ENCODE data around the gene IGF1R. TPM values are rescaled to one million over a fixed set of nuclear protein-coding genes. Genes with fewer than 3 reads are reported as not detected.

IGF1R gene
- total and polyA plus RNA-seq, 2 of the 8 experiments (the other 6 are each of a cell fraction or from before 2014, with no cell fraction given): 32.9 to 109 TPM

DNA sequence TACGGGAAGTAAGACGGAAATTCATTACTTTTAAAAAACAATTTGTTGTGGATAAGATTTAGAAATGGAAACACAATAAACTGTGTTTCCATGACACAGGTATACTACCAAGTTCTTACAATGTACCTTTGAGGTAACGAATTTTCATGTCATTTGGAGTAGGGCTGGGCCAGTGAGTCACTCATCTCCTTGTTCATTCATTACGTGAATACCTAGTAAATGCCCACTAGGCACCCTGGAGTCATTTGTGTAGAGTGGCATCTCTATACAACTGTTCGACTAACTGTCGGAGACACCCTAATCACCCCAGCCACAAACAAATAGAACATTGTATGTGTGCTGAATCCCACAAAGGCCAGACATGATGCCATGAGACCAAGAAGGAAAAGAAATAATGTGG lies 94.8 kb downstream of the IGF1R start:
- H3K4me3 ChIP-seq (ENCODE audit: extremely low read depth in 1 of 4, insufficient read depth in 2 of 4, low read depth in 3 of 4, low read length in 4 of 4): no peak overlapping the region
- WGBS, 2 experiments (ENCODE audit: extremely low coverage in 1 of 2, insufficient coverage in 1 of 2, insufficient read length in 1 of 2, insufficient replicate concordance in 2 of 2, low coverage in 1 of 2, low lambda C conversion rate in 2 of 2, missing lambda C conversion rate in 1 of 2): 91% methylated on average over 6 of the region's 6 CpGs; no CpG with 5 or more reads in 1 of the 2 experiments
- H3K23ac ChIP-seq (ENCODE audit: insufficient read length): no peak overlapping the region
- no peaks in the 10 kb centered on the region for H3K36me3 ChIP-seq (ENCODE audit: control insufficient read depth in 2 of 4, insufficient read depth in 4 of 4, low read length in 3 of 4)
- H3K27ac ChIP-seq (ENCODE audit: low read depth, low read length): no peak overlapping the region
- peaks cover 10% of the 10 kb centered on the region for H3K79me1 ChIP-seq (ENCODE audit: low read depth, low read length)
- no peak overlapping the region for H2AFZ ChIP-seq (ENCODE audit: low read length)
- H2BK15ac ChIP-seq (ENCODE audit: low read length): no peak overlapping the region
- no peaks in the 10 kb centered on the region for H3K27me3 ChIP-seq (replicated peaks in 1 of 4; ENCODE audit: control insufficient read depth in 3 of 4, extremely low read depth in 1 of 4, insufficient read depth in 3 of 4, low read length in 3 of 4)
- H2BK120ac ChIP-seq (replicated peaks; ENCODE audit: low read depth, low read length): no peak overlapping the region
- no peak overlapping the region for H3K4me2 ChIP-seq (ENCODE audit: insufficient read depth in 1 of 2, low read depth in 2 of 2, low read length in 2 of 2)
- POLR2A ChIA-PET (ENCODE audit: partially characterized antibody): no interaction called here
- no peak for DNase-seq (ENCODE audit: low read depth in 1 of 2, low spot score in 2 of 2)
- no peak overlapping the region for H3K18ac ChIP-seq (ENCODE audit: extremely low read depth, low read length)
- H2BK20ac ChIP-seq (ENCODE audit: low read length): no peak overlapping the region
- no peak overlapping the region for H3K4ac ChIP-seq (replicated peaks; ENCODE audit: insufficient read length, low read depth, low read length)
- no peak for FAIRE-seq
- no peaks in the 10 kb centered on the region for H3K23me2 ChIP-seq (ENCODE audit: low read depth, low read length)
- peaks cover 19 to 99% of the 10 kb centered on the region in 2 experiments for H3K79me2 ChIP-seq (ENCODE audit: control insufficient read depth in 1 of 2, insufficient read depth in 2 of 2, low read length in 2 of 2)
- CTCF ChIA-PET (ENCODE audit: partially characterized antibody): no interaction called here
- no peak overlapping the region for H3K14ac ChIP-seq (ENCODE audit: insufficient read length)
- peaks cover 20 to 25% of the 10 kb centered on the region in 2 experiments for H4K20me1 ChIP-seq (replicated peaks in 1 of 2; ENCODE audit: control insufficient read depth in 1 of 2, insufficient read depth in 2 of 2, low read length in 2 of 2)
- no peak overlapping the region for H3K56ac ChIP-seq (replicated peaks; ENCODE audit: insufficient read length, low read depth, low read length)
- H4K8ac ChIP-seq (ENCODE audit: extremely low read depth, insufficient read depth, low read length): no peak overlapping the region
- H2BK12ac ChIP-seq (ENCODE audit: low read depth, low read length): no peak overlapping the region
- no peak overlapping the region for H4K5ac ChIP-seq (ENCODE audit: insufficient read length, low read depth, low read length)
- no peak overlapping the region for H4K91ac ChIP-seq (replicated peaks; ENCODE audit: insufficient read length, low read length)
- TF ChIP-seq MAFK (IDR thresholded peaks at IDR 0.05; ENCODE audit: low read depth, low read length) (no peak), BCL11A (IDR thresholded peaks at IDR 0.05; ENCODE audit: low read depth in 2 of 2, low read length in 2 of 2) (no peak)
- H3K4me1 ChIP-seq (replicated peaks in 1 of 4; ENCODE audit: control insufficient read depth in 3 of 4, insufficient read depth in 4 of 4, low read length in 3 of 4): peaks cover 0 to 18% (median 4%) of the 10 kb centered on the region in 4 experiments; a peak in 3 of 7 replicates
- H3K9ac ChIP-seq (replicated peaks in 1 of 4; ENCODE audit: extremely low read depth in 1 of 4, low read depth in 3 of 4, low read length in 3 of 4): no peak overlapping the region
- no peak overlapping the region for H2AK5ac ChIP-seq (ENCODE audit: low read depth, low read length)
- H3K9me3 ChIP-seq (ENCODE audit: insufficient read depth in 2 of 2, low read depth in 1 of 2, low read length in 1 of 2): no peaks in the 10 kb centered on the region
- no peak overlapping the region for H2BK5ac ChIP-seq (ENCODE audit: low read depth, low read length)
